Measurements from ENCODE around the gene PPP2R5C. TPM values are rescaled to one million over a fixed set of nuclear protein-coding genes. Genes with fewer than 3 reads are reported as not detected.

Gene PPP2R5C
- total and polyA plus RNA-seq, 2 donors (not counting 3 experiments of a cell fraction or from before 2014, with no cell fraction given): 42.6 to 83.6 TPM

DNA sequence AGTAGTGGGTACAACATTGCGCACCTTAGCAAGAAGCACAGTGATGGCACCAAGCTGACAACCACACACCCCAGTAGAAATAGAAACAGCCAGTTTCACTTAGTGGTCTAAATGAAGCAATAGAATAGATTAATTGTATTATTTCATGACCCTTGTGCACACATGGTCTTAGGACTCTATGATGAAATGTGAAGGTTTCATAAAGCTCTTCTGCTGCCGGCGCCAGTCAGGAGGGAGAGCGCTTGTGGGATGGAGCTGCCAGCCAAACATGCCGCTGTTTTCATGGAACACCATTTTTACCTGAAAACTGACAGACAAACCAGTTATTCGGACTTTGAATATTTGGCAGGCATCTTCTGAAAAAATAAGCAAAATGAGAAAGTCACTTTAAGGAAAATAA is 100.0 kb downstream of the PPP2R5C start:
- Histone ChIP-seq H3K27me3 (ENCODE audit: control insufficient read depth in 2 of 2, insufficient read depth in 2 of 2, low read length in 2 of 2) (no peaks in the 10 kb centered on the region), H3K9me3 (replicated peaks; ENCODE audit: control insufficient read depth, insufficient read depth, low read length) (no peaks in the 10 kb centered on the region), H3K79me2 (ENCODE audit: control insufficient read depth, insufficient read depth, low read length) (peaks cover 15% of the 10 kb centered on the region), H3K4me2 (ENCODE audit: insufficient read depth, low read length) (no peak overlapping the region), H3K27ac (ENCODE audit: insufficient read depth, low read depth, low read length) (no peak overlapping the region), H4K20me1 (replicated peaks; ENCODE audit: control insufficient read depth, extremely low read depth, insufficient read depth, low read length) (no peaks in the 10 kb centered on the region), H3K4me1 (ENCODE audit: control insufficient read depth, extremely low read depth, insufficient read depth, low read length) (no peaks in the 10 kb centered on the region), H3K36me3 (ENCODE audit: control insufficient read depth in 2 of 2, extremely low read depth in 1 of 2, insufficient read depth in 2 of 2, low read length in 2 of 2) (peaks cover 3% of the 10 kb centered on the region in 2 experiments), H3K9ac (replicated peaks; ENCODE audit: extremely low read depth, insufficient read depth, low read length) (no peak overlapping the region), H3K4me3 (replicated peaks in 1 of 3; ENCODE audit: insufficient read depth in 1 of 3, low read depth in 1 of 3, low read length in 3 of 3) (no peak overlapping the region), H2AFZ (ENCODE audit: low read depth, low read length) (no peak overlapping the region), H3K9me1 (replicated peaks; ENCODE audit: control insufficient read depth, extremely low read depth, insufficient read depth, low read length) (no peaks in the 10 kb centered on the region)
- FAIRE-seq (peak; percentile 40), DNase-seq (ENCODE audit: low read depth, low spot score) (no peak)
- BruUV-seq (replicated peaks): no TSS peak
- CTCF ChIA-PET: interaction anchor here (1.9 kb wide), 1 partner anchor 90 kb away, joined by 8 read pairs; no protein-coding TSS in a partner anchor
- intact Hi-C loops (cut with micrococcal nuclease): no loop called here
- POLR2A ChIA-PET: interaction anchor here (0.6 kb wide), 1 partner anchor 741 kb away, joined by 3 read pairs; no protein-coding TSS in a partner anchor
- TF ChIP-seq POLR2A (IDR thresholded peaks at IDR 0.05; ENCODE audit: low read depth, low read length) (no peak), MAX (IDR thresholded peaks at IDR 0.05; ENCODE audit: insufficient read depth, insufficient read length) (no peak), FOS (IDR thresholded peaks at IDR 0.05; ENCODE audit: borderline replicate concordance, insufficient read depth, low read length) (no peak), POLR2AphosphoS5 (IDR thresholded peaks at IDR 0.05; ENCODE audit: insufficient read depth, low read depth, low read length) (no peak), EZH2 (IDR thresholded peaks at IDR 0.05; ENCODE audit: borderline replicate concordance, low read depth, low read length, severe bottlenecking) (no peak), CTCF (IDR thresholded peaks at IDR 0.05; ENCODE audit: extremely low read depth in 1 of 2, insufficient read depth in 1 of 2, low read depth in 1 of 2, low read length in 2 of 2) (no peak), GATA2 (IDR thresholded peaks at IDR 0.05; ENCODE audit: insufficient read depth, insufficient read length, low read depth, low read length) (no peak), MYC (IDR thresholded peaks at IDR 0.05; ENCODE audit: low read depth, low read length) (no peak), JUN (IDR thresholded peaks at IDR 0.05; ENCODE audit: borderline replicate concordance, insufficient read depth, insufficient read length, low read depth) (no peak)
- dilution Hi-C loops (cut with MboI; ENCODE audit: extremely low pct_ligation_motif_present, low sequenced_read_pairs): no loop called here
